ENCODE measurements around the gene KIF15.
"Not testable (repeated sequence)": the region's sequence is repeated elsewhere in the genome, so short reads cannot be mapped to it uniquely, and the experiment has no call there.

The KIF15 gene

GRCh38 chr3:44761424-44762169, at the start of gene KIF15, which contains the start of gene KIAA1143:
KIF15 (plus strand) TSS chr3:44761794; CDS start chr3:44761866, 72 bp downstream.
KIAA1143 (minus strand) TSS chr3:44761619; CDS start chr3:44761602, 17 bp downstream.
- in situ Hi-C loops (cut with MboI; ENCODE audit: low sequenced_read_pairs) = no loop called here

GRCh38 chr3:44712455-44713075, 49.0 kb upstream of the KIF15 start, which contains the start of gene ZNF502:
ZNF502 (plus strand) TSS chr3:44712660; CDS start chr3:44720262, 7,602 bp downstream.
- in situ Hi-C loops (cut with MboI; ENCODE audit: low sequenced_read_pairs) = no loop called here

- in situ Hi-C loops (cut with MboI; ENCODE audit: low sequenced_read_pairs) = no loop called here
Measured at GRCh38 chr3:44721231-44722102, 40.1 kb upstream of the KIF15 start.

GRCh38 chr3:44722103-44722401, 39.5 kb upstream of the KIF15 start:
- in situ Hi-C loops (cut with MboI; ENCODE audit: low sequenced_read_pairs) = no loop called here

GRCh38 chr3:44729384-44729910, 32.1 kb upstream of the KIF15 start, which contains the start of gene ZNF501:
ZNF501 (plus strand) TSS chr3:44729635; CDS start chr3:44734422, 4,787 bp downstream.
- in situ Hi-C loops (cut with MboI; ENCODE audit: low sequenced_read_pairs) = no loop called here

GRCh38 chr3:44734646-44735168, 26.9 kb upstream of the KIF15 start:
- in situ Hi-C loops (cut with MboI; ENCODE audit: low sequenced_read_pairs) = no loop called here

GRCh38 chr3:44761101-44761423, 532 bp upstream of the KIF15 start:
- in situ Hi-C loops (cut with MboI; ENCODE audit: low sequenced_read_pairs) = no loop called here

GRCh38 chr3:44762170-44762677, 630 bp downstream of the KIF15 start:
- in situ Hi-C loops (cut with MboI; ENCODE audit: low sequenced_read_pairs) = no loop called here

GRCh38 chr3:44762690-44763089, 1.1 kb downstream of the KIF15 start:
- in situ Hi-C loops (cut with MboI; ENCODE audit: low sequenced_read_pairs) = no loop called here

GRCh38 chr3:44764248-44764647, 2.7 kb downstream of the KIF15 start:
- in situ Hi-C loops (cut with MboI; ENCODE audit: low sequenced_read_pairs) = no loop called here

GRCh38 chr3:44771424-44772098, 10.0 kb downstream of the KIF15 start:
- in situ Hi-C loops (cut with MboI; ENCODE audit: low sequenced_read_pairs) = no loop called here

GRCh38 chr3:44772099-44772442, 10.5 kb downstream of the KIF15 start:
- in situ Hi-C loops (cut with MboI; ENCODE audit: low sequenced_read_pairs) = no loop called here

- in situ Hi-C loops (cut with MboI; ENCODE audit: low sequenced_read_pairs) = no loop called here
Measured at GRCh38 chr3:44782891-44783290, 21.3 kb downstream of the KIF15 start.

GRCh38 chr3:44795197-44795596, 33.6 kb downstream of the KIF15 start:
- in situ Hi-C loops (cut with MboI; ENCODE audit: low sequenced_read_pairs) = no loop called here

GRCh38 chr3:44802011-44802410, 40.4 kb downstream of the KIF15 start:
- in situ Hi-C loops (cut with MboI; ENCODE audit: low sequenced_read_pairs) = no loop called here

GRCh38 chr3:44803298-44803697, 41.7 kb downstream of the KIF15 start:
- in situ Hi-C loops (cut with MboI; ENCODE audit: low sequenced_read_pairs) = no loop called here

- in situ Hi-C loops (cut with MboI; ENCODE audit: low sequenced_read_pairs) = no loop called here
Measured at GRCh38 chr3:44805960-44806359, 44.4 kb downstream of the KIF15 start.

GRCh38 chr3:44814751-44815150, 53.2 kb downstream of the KIF15 start:
- in situ Hi-C loops (cut with MboI; ENCODE audit: low sequenced_read_pairs) = no loop called here

- in situ Hi-C loops (cut with MboI; ENCODE audit: low sequenced_read_pairs) = not testable (repeated sequence)
Measured at GRCh38 chr3:44816334-44816733, 54.7 kb downstream of the KIF15 start.

- in situ Hi-C loops (cut with MboI; ENCODE audit: low sequenced_read_pairs) = not testable (repeated sequence)
Measured at GRCh38 chr3:44821206-44821605, 59.6 kb downstream of the KIF15 start.
